Stomach (tissue), 9 donors: Measurements from ENCODE around the gene LHX5. TPM values are rescaled to one million over a fixed set of nuclear protein-coding genes. Genes with fewer than 3 reads are reported as not detected.
A peak's percentile ranks its signal among the peaks of the same experiment; 100 is the strongest.

ENCODE experiments used
- DNase-seq, 2 donors: peaks; one replicate each; pipeline versions ENCODE4 v3.0.0 to v3.0.0-alpha.2; 2013 to 2019
- H3K27ac ChIP-seq, 5 donors: fragments of 200-600 bp in 4 of 5; sonication (generic) in 4 of 5; one replicate each; pipeline ENCODE4 v1.5.1; 2013 to 2019; ENCODE audit warnings: mild to moderate bottlenecking in 1 of 5, moderate library complexity in 1 of 5
- H3K27me3 ChIP-seq, 3 donors: fragments of 200-600 bp; sonication (generic); one replicate each; pipeline ENCODE4 v1.5.1; 2017 to 2019; ENCODE audit warnings: mixed run types in 1 of 3
- H3K36me3 ChIP-seq, 4 donors: fragments of 200-600 bp; sonication (generic); 1 replicate in 3 of 4; 2 replicates in 1 of 4; pipeline ENCODE4 v1.5.1; 2016 to 2019
- H3K4me1 ChIP-seq, 4 donors: fragments of 200-600 bp; sonication (generic); one replicate each; pipeline ENCODE4 v1.5.1; 2016 to 2019
- H3K4me3 ChIP-seq, 4 donors: fragments of 200-600 bp; sonication (generic) in 3 of 4; one replicate each; pipeline ENCODE4 v1.5.1; 2016 to 2019; ENCODE audit warnings: mild to moderate bottlenecking in 1 of 4
- H3K9me3 ChIP-seq, 4 donors: fragments of 200-600 bp; sonication (generic); one replicate each; pipeline ENCODE4 v1.5.1; 2016 to 2019
- EP300 ChIP-seq: sonication (generic); formaldehyde crosslinking; IDR thresholded peaks from one replicate; pipeline ENCODE4 v1.6.1; 2017; ENCODE audit warnings: antibody characterized with exemption
- POLR2A ChIP-seq, 4 donors: fragments of 450-650 bp; IDR thresholded peaks; one replicate each; pipeline ENCODE4 v1.6.1; 2016; ENCODE audit warnings: antibody characterized with exemption in 4 of 4, control low read depth in 2 of 4, mild to moderate bottlenecking in 1 of 4, moderate library complexity in 1 of 4
- POLR2AphosphoS5 ChIP-seq, 3 donors: sonication (generic); formaldehyde crosslinking; IDR thresholded peaks; one replicate each; pipeline ENCODE4 v1.6.1; 2016; ENCODE audit warnings: antibody characterized with exemption in 3 of 3
- WGBS, 5 donors: extraction: QIAGEN DNeasy Blood & Tissue Kit in 3 of 5; methylation state at CpG; one replicate each; pipeline versions ENCODE4 v1.1.5 to v1.1.7; 2013 to 2018; 5-methylcytosine and 5-hydroxymethylcytosine counted together
- intact Hi-C: fragments of 100-400 bp; cut with DNase I; formaldehyde crosslinking; loops from one replicate; pipeline ENCODE4 v1.15.1; 2023; ENCODE audit warnings: low total_unique reads
- polyA plus RNA-seq, 3 donors: library from polyadenylated mRNA; stranded (reverse); fragments of 200-250 nt; gene quantifications; one replicate each; pipeline ENCODE4 v1.2.3, GENCODE V29; 2013
- total RNA-seq, 5 donors: library from RNA; depleted of rRNA; stranded (reverse); fragments of >200 nt; gene quantifications; one replicate each; pipeline versions ENCODE4 v1.1.0 to v1.2.3, GENCODE V29; 2014 to 2016
- TF ChIP-seq, protein P1 (sequence below), 7 experiments: fragments of 450-650 bp in 4 of 7; fragments of 200-600 bp in 3 of 7; sonication (generic) in 3 of 7; IDR thresholded peaks; one replicate each; pipeline ENCODE4 v1.5.1; 2016 to 2019; ENCODE audit warnings: antibody characterized with exemption in 7 of 7, control low read depth in 2 of 7, mild to moderate bottlenecking in 1 of 7
- donor health status: healthy with polysubstance abuse.
- donor health status: Bipolar disorder and iron deficiency.
- donor health status: healthy.

The LHX5 gene
- total and polyA plus RNA-seq, 8 donors = 0.29 to 1.4 (median 0.45) TPM; not detected in 3

DNA sequence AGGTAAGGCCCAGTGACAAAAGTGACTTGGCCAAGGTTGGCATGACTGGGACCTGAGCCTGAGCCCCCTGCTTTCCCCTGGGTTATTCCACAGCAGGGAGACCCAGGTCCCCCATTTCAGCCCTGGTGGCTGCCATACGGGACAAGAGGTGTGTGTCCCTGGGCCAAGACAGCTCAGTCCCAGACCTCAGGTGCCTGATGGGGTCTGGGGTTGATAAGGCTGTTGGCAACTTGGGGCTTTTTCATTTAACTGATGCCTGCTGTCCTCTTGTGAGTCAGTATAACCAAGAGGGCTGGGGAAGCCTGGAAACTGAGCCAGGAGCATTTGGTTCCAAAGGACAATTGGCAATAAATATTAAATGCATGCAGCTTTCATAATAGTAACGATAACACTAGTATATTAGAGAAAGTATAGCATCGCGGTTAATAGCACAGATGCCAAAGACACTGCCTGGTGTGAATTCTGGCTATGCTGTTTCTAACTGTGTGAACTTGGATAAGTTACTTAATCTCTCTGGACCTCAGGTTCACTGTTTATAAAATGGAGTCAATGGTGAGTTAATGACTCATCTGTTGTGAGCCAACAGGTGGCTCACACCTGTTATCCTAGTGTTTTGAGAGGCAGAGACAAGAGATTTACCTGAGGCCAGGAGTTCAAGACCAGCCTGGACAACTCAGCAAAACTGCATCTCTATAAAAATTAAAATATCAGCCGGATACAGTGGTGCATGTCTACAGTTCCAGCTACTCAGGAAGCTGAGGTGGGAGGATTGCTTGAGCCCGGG lies 48.6 kb downstream of the LHX5 start:
- peaks cover 0 to 15% (median 0%) of the 10 kb centered on the region in 3 donors for H3K27me3 ChIP-seq
- peaks cover 0 to 21% (median 14%) of the 10 kb centered on the region in 4 donors for H3K4me1 ChIP-seq
- intact Hi-C loops = no loop called here
- no peaks in the 10 kb centered on the region for H3K9me3 ChIP-seq
- H3K27ac ChIP-seq = peak overlapping the region; percentile 65 to 80 (median 74)
- H3K4me3 ChIP-seq = peak overlapping the region; percentile 41 to 57 (median 56)
- WGBS, 5 donors = 71 to 86% (median 84%) methylated on average over 6 of the region's 6 CpGs
- TF ChIP-seq, protein P1, sequence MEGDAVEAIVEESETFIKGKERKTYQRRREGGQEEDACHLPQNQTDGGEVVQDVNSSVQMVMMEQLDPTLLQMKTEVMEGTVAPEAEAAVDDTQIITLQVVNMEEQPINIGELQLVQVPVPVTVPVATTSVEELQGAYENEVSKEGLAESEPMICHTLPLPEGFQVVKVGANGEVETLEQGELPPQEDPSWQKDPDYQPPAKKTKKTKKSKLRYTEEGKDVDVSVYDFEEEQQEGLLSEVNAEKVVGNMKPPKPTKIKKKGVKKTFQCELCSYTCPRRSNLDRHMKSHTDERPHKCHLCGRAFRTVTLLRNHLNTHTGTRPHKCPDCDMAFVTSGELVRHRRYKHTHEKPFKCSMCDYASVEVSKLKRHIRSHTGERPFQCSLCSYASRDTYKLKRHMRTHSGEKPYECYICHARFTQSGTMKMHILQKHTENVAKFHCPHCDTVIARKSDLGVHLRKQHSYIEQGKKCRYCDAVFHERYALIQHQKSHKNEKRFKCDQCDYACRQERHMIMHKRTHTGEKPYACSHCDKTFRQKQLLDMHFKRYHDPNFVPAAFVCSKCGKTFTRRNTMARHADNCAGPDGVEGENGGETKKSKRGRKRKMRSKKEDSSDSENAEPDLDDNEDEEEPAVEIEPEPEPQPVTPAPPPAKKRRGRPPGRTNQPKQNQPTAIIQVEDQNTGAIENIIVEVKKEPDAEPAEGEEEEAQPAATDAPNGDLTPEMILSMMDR (IDR thresholded peaks at IDR 0.05) = no peak
- TF ChIP-seq EP300 (no peak), POLR2AphosphoS5 (IDR thresholded peaks at IDR 0.05) (no peak), POLR2A (IDR thresholded peaks at IDR 0.05) (no peak)
- H3K36me3 ChIP-seq = no peaks in the 10 kb centered on the region
- DNase-seq = no peak

DNA sequence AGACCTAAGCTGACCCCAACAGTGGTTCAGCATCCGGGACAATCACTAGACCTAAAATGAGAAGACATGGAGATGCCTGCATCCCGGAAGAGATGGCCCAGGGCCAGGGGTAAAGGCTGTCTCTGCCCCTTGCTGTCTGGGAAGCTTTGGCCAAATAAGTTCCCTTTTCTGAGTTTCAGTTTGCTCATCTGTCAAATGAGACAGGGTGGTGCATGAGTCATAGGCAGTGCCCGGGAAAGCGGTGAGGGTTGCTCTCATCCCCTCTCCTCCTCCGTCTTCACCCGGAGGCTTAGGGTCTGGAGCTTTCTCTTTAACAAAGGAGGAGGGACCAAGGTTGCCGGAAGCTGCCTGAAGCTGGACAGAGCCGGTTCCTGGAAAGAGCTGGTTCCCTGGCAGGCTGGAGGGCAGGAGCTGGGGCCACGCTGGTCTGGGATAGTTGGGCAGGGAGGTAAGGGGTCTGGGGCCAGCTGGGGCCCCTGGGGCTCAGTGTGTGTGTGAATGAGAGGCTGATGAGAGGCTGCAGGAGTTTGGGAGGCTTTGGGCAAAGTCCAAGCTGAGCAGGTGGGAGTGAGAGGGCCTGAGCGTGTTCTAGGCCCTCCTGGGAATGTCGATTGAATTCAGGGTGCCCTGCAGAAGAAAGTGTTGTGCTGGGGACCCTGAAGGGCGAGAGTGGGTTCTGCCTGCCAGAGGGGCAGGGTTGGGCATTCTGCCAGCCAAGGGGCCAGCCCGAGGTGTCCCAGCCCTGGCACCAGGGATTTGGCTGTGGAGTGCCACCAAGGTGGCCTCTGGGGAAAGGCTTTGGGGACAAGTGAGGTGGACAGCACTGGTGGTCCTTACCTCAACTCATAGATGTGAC lies 49.4 kb downstream of the LHX5 start, which contains the start of gene SDSL:
Gene SDSL (plus strand): TSS at position 351 of the 856 bp plus-strand sequence. CDS start 5,603 bp downstream, outside the sequence.
- no peaks in the 10 kb centered on the region for H3K9me3 ChIP-seq
- peaks cover 0 to 7% (median 0%) of the 10 kb centered on the region in 3 donors for H3K27me3 ChIP-seq
- DNase-seq = peak; percentile 73 to 89
- H3K27ac ChIP-seq = peak within 1 kb of the TSS; percentile 65 to 80 (median 74)
- no peaks in the 10 kb centered on the region for H3K36me3 ChIP-seq
- 2 to 11% (median 7%) methylated on average over 11 to 13 of the region's 13 CpGs for WGBS, 5 donors
- H3K4me3 ChIP-seq = peak within 1 kb of the TSS; percentile 41 to 57 (median 56)
- intact Hi-C loops = no loop called here
- TF ChIP-seq, protein P1 (IDR thresholded peaks at IDR 0.05) = no peak
- peak in 1 of 3 donors; percentile 68 for TF ChIP-seq POLR2AphosphoS5 (IDR thresholded peaks at IDR 0.05)
- peaks cover 0 to 21% (median 14%) of the 10 kb centered on the region in 4 donors for H3K4me1 ChIP-seq

DNA sequence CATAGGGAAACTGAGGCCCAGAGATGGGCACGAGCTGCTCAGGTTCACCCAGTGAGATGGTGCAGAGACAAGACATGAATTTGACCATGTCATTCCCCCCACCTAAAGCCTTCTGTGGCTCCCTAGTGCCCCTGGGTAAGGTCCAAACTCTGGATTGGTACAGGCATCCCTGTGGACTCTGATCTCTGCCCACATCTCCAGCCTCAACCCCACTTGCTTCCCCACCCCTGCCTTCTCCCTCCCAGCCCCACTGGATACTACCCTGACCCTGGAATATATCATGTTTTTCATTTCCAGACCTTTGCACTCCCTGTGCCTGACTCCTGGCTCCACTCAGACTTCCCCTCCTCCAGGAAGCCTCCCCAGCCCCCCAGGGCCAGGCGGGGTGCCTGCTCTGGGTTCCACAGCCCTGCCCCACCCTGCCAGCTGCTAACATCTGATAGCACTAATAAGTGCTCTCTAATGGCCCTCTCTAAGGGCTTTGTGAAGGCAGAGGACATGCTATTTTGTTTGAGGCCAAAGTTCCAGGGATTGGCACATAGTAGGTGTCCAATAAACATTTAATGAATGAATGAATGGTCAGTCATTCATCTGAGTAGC lies 50.6 kb downstream of the LHX5 start:
- peak overlapping the region in 1 of 5 donors; percentile 80 for H3K27ac ChIP-seq
- no peaks in the 10 kb centered on the region for H3K9me3 ChIP-seq
- intact Hi-C loops = no loop called here
- H3K27me3 ChIP-seq = no peaks in the 10 kb centered on the region
- no peak overlapping the region for H3K4me3 ChIP-seq
- no peak for DNase-seq
- 28 to 61% (median 56%) methylated on average over 2 of the region's 2 CpGs for WGBS, 5 donors
- TF ChIP-seq POLR2A (IDR thresholded peaks at IDR 0.05) = no peak
- TF ChIP-seq, protein P1 (IDR thresholded peaks at IDR 0.05) = no peak
- TF ChIP-seq EP300 = no peak
- TF ChIP-seq POLR2AphosphoS5 (IDR thresholded peaks at IDR 0.05) = no peak
- peaks cover 0 to 21% (median 14%) of the 10 kb centered on the region in 4 donors for H3K4me1 ChIP-seq
- H3K36me3 ChIP-seq = no peaks in the 10 kb centered on the region
